ACHN (cell line): Measurements from ENCODE around the gene KAT8.
"Not testable (repeated sequence)": the region's sequence is repeated elsewhere in the genome, so short reads cannot be mapped to it uniquely, and the experiment has no call there.

Experiments used
- DNase-seq: peaks from one replicate; pipeline ENCODE4 v3.0.0-alpha.2; 2015
- in situ Hi-C: cut with HindIII; loops from 2 replicates; pipeline ENCODE4 v1.10.0; 2017; ENCODE audit warnings: low sequenced_read_pairs, low pct_ligation_motif_present, low pct_unique_long_range_greater_than_20kb

The KAT8 gene

DNA sequence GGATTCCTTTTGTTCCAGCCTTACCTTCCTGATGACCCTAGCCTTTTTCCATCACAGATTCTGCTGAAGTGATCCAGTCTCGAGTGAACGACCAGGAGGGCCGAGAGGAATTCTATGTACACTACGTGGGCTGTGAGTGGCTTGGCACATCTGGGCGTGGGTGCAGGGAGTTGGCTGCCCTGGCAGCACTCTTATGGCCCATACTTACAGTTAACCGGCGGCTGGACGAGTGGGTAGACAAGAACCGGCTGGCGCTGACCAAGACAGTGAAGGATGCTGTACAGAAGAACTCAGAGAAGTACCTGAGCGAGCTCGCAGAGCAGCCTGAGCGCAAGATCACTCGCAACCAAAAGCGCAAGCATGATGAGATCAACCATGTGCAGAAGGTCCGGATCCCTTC is 2.7 kb downstream of the KAT8 start:
- in situ Hi-C loops, result no loop called here

DNA sequence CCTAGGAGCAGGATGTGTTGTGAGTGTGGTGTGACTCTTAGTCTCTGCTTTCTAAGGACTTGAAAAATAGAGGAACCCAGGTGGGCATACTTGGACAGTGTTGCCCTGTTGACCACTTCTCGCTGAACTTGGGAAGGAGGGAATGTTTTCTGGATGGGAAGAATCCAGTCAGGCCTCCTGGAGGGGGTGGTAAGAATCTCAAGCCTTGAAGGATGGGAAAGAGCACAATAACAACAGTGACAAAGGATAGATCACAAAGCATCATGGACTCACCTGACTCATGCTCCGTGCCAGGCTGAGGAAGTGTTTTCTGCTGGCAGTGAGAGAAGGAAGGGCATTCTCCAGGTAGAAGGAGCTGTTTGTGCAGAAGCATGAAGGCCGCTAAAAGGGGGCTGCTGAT is 8.4 kb downstream of the KAT8 start:
- in situ Hi-C loops, result no loop called here
- DNase-seq, result no peak

More for the DNA sequence above, 2.7 kb downstream of the KAT8 start:
- DNase-seq, result no peak

DNA sequence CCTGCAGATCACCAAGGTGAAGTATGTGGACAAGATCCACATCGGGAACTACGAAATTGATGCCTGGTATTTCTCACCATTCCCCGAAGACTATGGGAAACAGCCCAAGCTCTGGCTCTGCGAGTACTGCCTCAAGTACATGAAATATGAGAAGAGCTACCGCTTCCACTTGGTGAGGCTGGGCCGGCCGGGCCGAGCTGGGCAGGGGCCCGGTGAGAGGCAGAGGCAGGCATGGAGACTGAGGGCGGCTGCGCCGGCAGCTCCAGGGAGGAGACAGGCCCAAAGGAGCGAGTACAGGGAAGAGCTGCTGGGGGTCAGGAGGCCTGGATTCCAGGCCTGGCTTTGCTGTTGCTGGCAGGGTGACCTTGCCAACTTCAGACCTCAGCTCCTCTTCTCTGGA is 9.7 kb downstream of the KAT8 start:
- in situ Hi-C loops, result no loop called here
- DNase-seq, result no peak

DNA sequence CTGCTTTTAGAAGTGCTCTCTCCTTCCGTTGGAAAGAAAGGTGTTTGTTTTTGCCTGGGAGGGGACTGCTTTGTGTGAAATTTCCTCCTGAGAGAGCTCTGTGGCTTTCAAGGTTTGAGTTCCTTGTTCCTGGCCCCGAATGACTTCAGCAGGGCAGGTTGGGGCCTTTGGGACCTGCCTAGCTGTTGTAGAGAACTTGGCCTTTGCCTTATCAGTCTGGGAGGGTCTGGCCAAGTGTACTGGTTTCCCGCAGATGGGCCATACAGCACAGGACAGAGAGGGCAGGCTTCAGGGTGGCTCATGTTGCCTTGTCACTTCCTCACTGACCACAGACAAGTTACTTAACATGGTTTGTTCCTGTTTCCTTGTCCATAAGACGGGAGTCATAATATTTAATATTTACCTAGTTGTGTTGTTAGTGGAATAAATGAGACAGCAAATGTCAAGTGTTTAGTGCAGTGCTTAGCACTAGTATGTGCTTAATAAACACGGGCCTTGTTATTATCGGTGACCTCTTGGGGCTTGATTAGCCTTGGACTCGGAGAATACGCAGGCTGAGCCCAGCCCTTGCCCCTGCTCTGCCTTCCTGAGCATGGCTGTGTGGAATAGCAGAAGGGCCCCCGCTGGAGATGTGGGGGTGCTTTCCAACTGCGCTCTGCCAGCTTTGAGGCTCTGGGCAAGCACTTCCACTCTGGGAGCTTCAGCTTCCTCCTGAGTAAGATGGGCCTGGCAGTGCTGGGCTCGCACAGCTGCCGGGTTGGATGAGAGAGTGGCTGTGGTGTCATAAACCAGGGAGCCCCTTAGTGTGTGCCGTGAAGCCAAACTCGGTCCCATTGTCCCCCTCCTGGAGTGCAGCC is 11.5 kb downstream of the KAT8 start:
- no peak for DNase-seq
- in situ Hi-C loops, result no loop called here

DNA sequence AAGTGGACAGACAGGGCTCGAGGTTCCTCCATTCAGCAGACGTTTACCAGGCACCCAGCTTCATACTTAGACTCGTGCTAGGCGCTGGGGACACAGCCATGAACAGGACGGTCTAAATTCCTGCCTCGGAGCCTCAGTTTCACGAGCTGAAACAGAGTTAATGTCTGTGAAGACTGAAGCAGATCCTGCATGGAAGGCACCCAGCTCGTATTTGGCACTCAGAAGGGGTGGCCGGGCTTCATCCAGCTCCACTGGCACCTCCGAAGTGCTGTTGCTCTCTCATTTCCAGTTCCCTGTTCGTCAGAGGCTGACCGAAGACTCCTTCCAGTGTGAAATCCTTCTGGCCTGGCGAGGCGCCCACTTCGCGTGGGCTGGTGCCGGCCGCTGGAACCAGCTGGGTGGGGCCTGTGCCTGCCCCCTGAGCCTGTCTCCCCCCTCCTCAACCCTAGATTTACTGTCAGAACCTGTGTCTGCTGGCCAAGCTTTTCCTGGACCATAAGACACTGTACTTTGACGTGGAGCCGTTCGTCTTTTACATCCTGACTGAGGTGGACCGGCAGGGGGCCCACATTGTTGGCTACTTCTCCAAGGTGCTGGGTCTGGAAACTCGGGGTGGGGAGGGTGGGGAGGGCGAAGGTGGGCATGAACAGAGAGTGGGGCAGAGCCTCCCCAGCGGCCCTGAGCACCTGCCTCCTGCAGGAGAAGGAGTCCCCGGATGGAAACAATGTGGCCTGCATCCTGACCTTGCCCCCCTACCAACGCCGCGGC is 12.3 kb downstream of the KAT8 start:
- no peak for DNase-seq
- in situ Hi-C loops, result no loop called here

DNA sequence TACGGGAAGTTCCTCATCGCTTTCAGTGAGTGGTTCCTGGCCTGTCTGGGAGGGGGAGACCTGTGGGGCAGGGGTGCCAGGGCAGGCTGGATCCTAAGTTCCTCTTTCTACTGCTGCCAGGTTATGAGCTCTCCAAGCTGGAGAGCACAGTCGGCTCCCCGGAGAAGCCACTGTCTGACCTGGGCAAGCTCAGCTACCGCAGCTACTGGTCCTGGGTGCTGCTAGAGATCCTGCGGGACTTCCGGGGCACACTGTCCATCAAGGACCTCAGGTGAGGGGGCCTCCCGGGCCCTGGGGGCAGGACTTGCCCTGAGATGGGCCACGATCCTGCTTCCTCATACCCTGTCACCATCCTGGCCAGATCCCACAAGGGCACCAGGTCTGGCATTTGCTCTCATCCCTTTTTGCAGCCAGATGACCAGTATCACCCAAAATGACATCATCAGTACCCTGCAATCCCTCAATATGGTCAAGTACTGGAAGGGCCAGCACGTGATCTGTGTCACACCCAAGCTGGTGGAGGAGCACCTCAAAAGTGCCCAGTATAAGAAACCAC is 12.9 kb downstream of the KAT8 start:
- in situ Hi-C loops, result no loop called here
- DNase-seq, result no peak

DNA sequence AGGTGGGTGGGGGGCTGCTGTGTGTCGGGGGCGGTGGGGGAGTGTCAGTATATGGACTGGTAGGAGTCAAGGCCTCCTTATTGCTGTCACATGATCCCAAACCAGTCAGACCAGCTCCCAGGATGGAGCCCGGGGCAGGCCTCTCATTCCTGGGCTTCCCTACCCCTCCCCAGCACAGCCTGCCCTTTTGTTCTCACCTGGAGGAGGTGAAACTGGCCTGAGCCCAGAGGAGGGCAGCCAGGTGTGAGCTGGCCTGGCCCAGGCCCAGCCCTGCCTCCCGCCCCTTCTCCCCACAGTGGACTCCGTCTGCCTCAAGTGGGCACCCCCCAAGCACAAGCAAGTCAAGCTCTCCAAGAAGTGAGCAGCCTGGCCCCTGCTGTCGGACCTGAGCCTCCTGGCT is 13.4 kb downstream of the KAT8 start:
- in situ Hi-C loops, result no loop called here
- DNase-seq, result no peak

DNA sequence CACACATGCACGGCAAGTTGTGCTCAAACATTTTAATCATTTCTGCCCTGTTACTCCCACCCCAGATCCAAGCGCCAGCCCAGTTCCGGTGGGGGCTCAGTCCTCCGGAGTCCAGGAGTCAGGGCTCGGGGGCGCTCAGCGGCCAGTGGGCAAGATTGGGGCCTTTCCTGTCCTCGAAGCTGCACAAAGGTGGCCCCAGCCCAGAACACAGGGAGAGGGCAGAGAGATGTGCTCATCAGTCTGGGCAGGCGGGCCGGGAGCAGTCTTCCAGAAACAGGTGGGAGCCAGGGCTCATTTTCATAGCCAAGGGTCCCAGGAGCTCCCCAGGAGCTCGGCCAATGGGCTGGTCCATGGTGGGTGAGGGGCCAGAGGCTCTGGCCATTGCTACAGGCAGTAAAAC is 14.0 kb downstream of the KAT8 start:
- in situ Hi-C loops, result no loop called here
- no peak for DNase-seq

DNA sequence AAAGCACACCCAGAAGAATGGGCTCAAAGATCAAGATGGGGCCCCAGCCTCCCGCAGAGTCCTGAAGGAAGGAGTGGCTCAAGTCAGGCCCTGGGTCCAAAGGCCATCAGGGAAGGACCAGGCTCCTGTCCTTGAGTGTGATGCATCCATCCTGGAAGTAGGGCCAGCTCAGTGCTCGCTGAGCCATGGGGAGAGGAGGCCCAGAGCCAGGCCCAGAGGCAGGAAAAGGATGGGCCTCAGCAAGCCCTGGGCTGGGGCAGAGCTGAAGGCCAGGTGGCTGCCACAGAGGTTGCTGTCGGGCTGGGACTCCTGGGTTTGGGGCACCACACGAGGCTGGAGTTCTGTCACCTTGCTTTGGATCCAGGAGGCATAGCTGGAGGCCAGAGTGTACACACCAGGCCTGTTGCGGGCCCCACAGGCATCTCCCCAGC is 14.4 kb downstream of the KAT8 start:
- in situ Hi-C loops, result no loop called here
- peak; percentile 60 for DNase-seq

DNA sequence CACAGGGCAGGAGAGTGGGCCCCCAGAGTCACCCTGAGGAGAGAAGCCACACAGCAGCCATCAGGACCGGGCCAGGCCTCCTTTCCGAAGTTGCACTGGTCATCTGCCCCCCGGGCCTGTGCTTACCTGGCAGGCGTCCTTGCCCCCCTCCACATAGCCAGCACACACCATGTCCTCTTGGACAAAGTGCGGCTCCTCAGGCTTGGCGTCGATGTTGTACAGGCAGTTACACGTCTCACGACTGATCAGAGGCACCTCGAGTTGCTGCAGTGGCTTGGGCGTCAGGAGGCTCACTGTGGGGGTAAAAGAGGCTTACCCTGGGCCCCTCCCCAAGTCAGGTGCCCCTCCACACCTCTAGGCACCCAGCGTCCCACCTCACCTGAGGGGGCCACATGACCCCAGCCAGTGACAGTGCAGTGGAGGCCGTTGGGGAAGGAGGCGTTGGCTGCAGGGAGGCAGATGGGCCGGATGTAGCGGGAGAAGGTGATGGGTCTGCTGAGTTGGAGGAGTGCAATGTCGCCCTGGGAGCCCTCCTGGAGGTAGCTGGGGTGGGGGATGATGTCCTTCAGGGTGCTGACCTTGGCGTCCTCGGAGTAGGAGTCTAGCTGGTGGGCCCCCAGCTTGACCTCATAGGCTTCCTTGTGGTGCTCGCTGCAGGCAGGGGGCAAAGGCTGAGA is 15.0 kb downstream of the KAT8 start:
- no peak for DNase-seq
- in situ Hi-C loops, result no loop called here

DNA sequence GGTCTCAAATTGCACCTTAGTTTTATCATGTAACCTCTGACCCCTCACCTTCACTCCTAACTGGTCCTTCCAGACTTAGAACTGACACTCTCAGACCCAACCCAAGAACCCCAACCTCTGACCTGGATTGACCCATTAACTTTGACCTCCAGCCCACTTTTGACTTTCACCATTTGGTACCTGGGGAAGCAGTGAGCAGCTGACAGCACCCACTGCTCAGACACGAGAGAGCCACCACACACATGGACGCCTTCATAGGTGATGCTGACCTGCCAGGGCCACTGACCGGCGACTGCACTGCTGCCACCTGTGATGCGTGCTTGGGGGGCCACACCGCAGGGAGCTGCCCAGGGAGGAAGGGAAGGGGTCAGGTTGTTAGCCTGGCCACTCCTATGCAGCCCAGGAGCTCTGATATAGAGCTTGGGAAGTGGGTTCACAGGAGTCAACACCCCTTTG is 15.6 kb downstream of the KAT8 start:
- no peak for DNase-seq
- in situ Hi-C loops, result no loop called here

DNA sequence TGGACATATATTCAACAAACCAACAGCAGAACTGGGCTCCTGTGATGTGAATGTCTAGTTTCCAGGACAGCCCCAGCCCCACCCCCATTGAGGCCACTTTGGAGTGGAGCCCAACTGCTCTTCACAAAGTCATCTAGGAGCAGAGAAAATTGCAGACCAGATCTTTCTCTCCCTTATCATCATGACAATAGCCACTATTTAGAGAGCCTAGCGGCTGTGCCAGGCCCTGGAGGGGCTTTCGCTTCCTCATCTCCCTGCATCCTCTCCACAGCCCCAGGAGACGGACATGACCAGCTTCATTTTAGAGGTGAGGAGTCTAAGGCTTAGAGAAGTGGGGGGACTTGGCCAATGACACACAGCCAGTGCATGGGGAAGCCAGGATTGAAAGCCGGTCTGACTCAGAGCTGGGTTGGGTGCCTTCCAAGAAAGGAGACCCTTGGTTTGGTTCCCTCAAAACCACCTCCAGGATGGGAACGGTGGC is 16.7 kb downstream of the KAT8 start:
- DNase-seq, result peak; percentile 26
- in situ Hi-C loops, result no loop called here

DNA sequence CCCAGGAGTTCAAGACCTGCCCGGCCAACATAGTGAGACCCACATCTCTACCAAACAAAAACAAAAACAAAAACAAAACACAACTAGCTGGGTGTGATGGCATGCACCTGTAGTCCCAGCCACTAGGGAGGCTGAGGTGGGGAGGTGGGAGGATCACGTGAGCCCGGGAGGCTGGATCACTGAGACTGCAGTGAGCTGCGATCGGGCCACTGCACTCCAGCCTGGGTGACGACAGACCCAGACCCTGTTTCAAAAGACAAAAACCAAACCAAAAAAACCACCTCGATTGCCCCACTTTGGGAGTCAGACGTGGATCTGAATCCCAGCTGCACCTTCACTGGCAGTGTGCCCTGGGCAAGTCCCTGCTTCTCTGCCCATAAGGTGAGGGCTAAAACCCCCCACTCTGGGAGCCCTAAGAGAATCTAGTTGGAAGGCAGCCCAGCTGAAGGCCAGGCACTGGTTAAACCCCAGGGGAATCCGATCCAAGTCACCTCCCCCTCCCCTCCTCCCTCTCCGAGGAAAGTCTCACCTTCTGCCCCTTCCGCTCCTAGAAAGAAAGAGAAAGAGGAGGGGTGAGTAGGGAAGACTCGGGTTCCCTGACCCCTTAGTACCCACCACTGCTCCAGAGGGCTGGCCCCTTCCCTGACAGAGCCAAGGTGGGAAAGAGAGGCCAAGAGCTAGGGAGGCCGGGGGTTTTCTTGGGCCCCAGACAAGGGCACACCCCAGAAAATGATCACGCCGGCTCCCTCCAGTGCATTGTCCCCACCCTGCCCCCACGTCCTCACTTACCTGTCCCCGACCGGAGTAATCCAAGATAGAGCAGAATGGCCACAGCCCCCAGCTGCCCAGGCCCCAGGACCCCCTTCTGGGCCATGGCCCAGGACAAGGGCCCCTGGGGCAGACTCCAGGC is 17.4 kb downstream of the KAT8 start:
- in situ Hi-C loops, result no loop called here
- peak; percentile 35 for DNase-seq

DNA sequence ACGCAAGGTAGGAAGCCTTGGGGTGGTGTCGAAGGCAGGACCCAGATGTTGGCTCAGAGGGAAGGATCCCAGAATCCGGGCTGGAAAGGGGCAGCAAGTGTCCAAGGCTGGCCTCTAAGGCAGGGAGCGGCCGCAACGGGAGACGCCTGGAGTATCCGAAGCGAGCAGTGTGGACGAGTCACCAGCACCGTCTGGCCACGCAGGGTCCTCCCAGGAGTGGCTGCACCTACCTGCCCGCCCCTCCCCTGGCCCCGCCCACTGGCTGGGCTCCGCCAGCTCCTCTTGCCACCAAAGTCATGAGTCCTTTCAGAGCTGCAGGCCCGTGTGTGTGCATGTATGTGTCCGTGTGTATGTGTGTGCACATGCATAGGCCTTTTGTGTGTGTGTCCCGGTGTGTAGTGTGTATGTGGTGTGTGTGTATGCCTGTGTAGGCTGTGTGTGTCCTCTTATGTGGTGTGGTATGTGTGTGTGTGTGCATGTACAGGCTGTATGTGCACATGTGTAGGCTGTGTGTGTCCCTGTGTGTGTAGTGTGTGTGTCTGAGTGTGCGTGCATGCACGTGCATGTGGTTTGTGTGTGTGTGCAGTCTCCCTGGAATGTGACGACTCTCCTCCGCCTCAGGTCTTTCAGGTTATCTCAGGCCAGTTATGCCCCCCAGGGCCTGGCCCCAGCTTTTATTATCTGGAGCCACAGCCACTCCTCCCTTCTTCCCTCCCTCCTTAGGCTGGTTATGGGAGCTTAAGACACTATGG is 18.2 kb downstream of the KAT8 start, which contains the start of gene PRSS8:
TSS of gene PRSS8 (minus strand) at position 193 of the 752 bp plus-strand sequence. CDS start 229 bp downstream, outside the sequence.
- peak; percentile 46 for DNase-seq
- in situ Hi-C loops, result no loop called here

DNA sequence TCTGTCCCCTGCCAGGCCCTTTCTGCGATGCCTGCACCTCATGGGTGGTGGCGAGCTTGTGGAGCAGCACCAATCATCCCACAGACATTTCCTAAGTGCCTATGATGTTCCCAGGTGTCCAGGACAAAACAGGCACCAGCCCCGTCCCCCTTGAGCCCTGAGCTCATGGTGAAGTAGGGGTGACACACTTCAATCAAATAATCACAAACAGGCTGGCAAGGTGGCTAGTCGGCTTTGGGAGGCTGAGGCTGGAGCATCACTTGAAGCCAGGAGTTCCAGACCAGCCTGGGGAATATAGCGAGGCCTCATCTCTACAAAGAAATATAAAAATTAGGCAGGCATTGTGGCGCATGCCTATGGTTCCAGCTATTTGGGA is 18.8 kb downstream of the KAT8 start:
- in situ Hi-C loops, result no loop called here
- no peak for DNase-seq

DNA sequence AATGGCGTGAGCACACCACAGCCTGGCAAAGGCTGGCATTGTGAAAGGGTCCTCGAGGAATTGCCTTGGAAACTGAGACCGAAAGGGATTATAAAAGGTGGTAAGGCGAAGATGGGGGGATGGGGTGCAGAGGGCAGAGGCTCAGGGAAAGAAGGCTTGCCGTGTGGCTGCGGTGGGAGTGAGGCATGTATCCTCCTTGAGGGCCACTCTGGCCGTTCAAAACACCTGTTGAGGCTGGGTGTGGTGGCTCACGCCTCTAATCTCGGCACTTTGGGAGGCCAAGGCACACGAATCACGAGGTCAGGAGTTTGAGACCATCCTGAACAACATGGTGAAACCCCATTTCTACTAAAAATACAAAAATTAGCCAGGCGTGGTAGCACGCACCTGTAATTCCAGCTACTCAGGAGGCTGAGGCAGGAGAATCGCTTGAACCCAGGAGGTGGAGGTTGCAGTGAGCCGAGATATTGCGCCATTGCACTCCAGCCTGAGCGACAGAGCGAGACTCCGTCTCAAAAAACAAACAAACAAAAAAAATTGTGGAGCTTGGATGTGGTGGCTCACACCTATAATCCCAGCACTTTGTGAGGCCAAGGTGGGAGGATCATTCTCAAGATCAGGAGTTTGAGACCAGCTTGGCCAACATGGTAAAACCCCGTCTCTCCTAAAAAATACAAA is 19.5 kb downstream of the KAT8 start:
- in situ Hi-C loops, result not testable (repeated sequence)

More for the DNA sequence above, 19.5 kb downstream of the KAT8 start:
- DNase-seq, result not testable (repeated sequence)
